Measurements from ENCODE around the gene ZNF444.

DNA sequence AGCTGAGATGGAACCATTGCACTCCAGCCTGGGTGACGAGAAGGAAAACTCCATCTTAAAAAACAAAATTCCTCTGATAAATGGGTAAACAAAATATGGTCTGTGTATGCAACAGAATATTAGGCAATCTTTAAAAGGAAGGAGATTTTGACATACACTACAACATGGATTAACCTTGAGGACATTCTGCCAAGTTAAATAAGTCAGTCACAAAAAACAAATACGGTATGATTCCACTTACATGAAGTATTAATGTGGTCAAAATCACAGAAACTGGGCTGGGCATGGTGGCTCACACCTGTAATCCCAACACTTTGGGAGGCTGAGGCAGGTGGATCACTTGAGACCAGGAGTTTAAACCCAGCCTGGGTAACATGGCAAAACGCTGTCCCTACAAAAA is 3.0 kb upstream of the ZNF444 start:
- no peak for TF ChIP-seq POLR2A (IDR thresholded peaks at IDR 0.05)
- TF ChIP-seq, protein P1, sequence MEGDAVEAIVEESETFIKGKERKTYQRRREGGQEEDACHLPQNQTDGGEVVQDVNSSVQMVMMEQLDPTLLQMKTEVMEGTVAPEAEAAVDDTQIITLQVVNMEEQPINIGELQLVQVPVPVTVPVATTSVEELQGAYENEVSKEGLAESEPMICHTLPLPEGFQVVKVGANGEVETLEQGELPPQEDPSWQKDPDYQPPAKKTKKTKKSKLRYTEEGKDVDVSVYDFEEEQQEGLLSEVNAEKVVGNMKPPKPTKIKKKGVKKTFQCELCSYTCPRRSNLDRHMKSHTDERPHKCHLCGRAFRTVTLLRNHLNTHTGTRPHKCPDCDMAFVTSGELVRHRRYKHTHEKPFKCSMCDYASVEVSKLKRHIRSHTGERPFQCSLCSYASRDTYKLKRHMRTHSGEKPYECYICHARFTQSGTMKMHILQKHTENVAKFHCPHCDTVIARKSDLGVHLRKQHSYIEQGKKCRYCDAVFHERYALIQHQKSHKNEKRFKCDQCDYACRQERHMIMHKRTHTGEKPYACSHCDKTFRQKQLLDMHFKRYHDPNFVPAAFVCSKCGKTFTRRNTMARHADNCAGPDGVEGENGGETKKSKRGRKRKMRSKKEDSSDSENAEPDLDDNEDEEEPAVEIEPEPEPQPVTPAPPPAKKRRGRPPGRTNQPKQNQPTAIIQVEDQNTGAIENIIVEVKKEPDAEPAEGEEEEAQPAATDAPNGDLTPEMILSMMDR (IDR thresholded peaks at IDR 0.05) = no peak
